NT2/D1 (cell line): ENCODE data around the gene PRSS57.
"Not testable (repeated sequence)": the region's sequence is repeated elsewhere in the genome, so short reads cannot be mapped to it uniquely, and the experiment has no call there.

ENCODE experiments used
- DNase-seq: peaks from one replicate; pipeline ENCODE4 v3.0.0-alpha.2; 2011; ENCODE audit warnings: low read depth, low spot score
- H3K27me3 ChIP-seq: 2 replicates; pipeline ENCODE4 v1.6.0; 2011; ENCODE audit warnings: mild to moderate bottlenecking; ENCODE audit not compliant: insufficient read length, insufficient read depth
- H3K36me3 ChIP-seq: 2 replicates; pipeline ENCODE4 v1.6.1; 2011; ENCODE audit warnings: mild to moderate bottlenecking, low read length, mixed read lengths; ENCODE audit not compliant: insufficient read depth, insufficient read length
- H3K4me1 ChIP-seq: 2 replicates; pipeline ENCODE4 v1.5.1; 2011; ENCODE audit not compliant: insufficient read depth, insufficient read length
- H3K4me3 ChIP-seq: 2 replicates; pipeline ENCODE4 v1.5.1; 2011; ENCODE audit warnings: low read depth; ENCODE audit not compliant: insufficient read length
- H3K9ac ChIP-seq: 2 replicates; pipeline ENCODE4 v1.6.0; 2011; ENCODE audit warnings: low read depth; ENCODE audit not compliant: insufficient read length
- H3K9me3 ChIP-seq: 2 replicates; pipeline ENCODE4 v1.5.1; 2011; ENCODE audit warnings: mild to moderate bottlenecking, low read length; ENCODE audit not compliant: insufficient read depth
- SUZ12 ChIP-seq: IDR thresholded peaks from 2 replicates; pipeline ENCODE4 v1.6.1; 2011; ENCODE audit not compliant: insufficient read length, insufficient read depth; ENCODE audit errors: extremely low read depth
- YY1 ChIP-seq: IDR thresholded peaks from 2 replicates; pipeline ENCODE4 v1.6.1; 2011; ENCODE audit not compliant: insufficient read length, insufficient read depth
- ZNF274 ChIP-seq: IDR thresholded peaks from 2 replicates; pipeline ENCODE4 v1.6.1; 2011; ENCODE audit warnings: mild to moderate bottlenecking, low read depth, low read length

Gene PRSS57

DNA sequence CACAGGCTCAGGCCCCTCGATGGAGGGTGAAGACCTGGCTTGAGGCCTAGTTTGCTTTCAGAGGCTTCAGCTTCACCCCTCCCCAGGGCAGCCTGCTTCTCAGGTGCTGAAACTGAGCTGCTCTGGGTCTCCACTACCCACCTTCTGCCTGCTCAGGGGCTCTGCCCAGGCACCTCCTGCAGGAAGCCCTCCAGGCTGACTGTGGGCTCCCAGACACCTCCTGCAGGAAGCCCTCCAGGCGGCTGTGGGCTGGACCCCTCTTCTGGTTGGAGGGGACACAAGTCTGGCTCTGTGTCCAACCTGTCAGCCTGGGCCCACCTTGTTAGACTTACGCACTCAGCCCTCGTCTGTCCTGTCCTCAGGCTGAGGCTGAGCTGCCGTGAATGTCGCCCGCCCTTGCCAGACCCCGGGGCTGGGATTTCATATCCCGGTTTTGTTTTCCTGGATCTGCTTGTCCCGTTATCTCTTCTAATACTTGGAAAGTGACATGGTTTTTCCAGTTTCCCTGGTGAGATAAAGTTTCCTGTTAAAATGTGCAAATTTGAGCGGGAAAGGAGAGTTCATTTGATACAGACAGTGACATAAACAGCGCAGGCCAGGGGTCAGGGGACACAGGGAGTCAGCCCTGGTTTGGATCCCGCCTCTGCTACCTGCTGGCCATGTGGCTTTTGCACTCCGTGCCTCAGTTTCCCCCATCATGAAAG, 34.9 kb upstream of the PRSS57 start:
- no peak for DNase-seq
- Histone ChIP-seq H3K36me3 (peaks cover 46% of the 10 kb centered on the region), H3K4me3 (no peak overlapping the region), H3K27me3 (no peaks in the 10 kb centered on the region), H3K9ac (no peak overlapping the region), H3K9me3 (no peaks in the 10 kb centered on the region), H3K4me1 (peaks cover 7% of the 10 kb centered on the region)
- TF ChIP-seq YY1 (no peak), SUZ12 (no peak)

- not testable (repeated sequence) for H3K4me3 ChIP-seq, H3K4me1 ChIP-seq, H3K27me3 ChIP-seq, H3K9ac ChIP-seq, DNase-seq, H3K9me3 ChIP-seq
- peaks cover 42% of the 10 kb centered on the region for H3K36me3 ChIP-seq
Measured at GRCh38 chr19:729564-729963, 34.3 kb upstream of the PRSS57 start.

- no peak overlapping the region for H3K4me3 ChIP-seq
- peaks cover 37% of the 10 kb centered on the region for H3K36me3 ChIP-seq
- no peak overlapping the region for H3K9ac ChIP-seq
- TF ChIP-seq YY1 (no peak), ZNF274 (no peak), SUZ12 (no peak)
- DNase-seq, result no peak
- H3K9me3 ChIP-seq, result no peaks in the 10 kb centered on the region
- H3K4me1 ChIP-seq, result peaks cover 3% of the 10 kb centered on the region
- H3K27me3 ChIP-seq, result no peaks in the 10 kb centered on the region
Measured at GRCh38 chr19:728011-728410, 32.8 kb upstream of the PRSS57 start.

DNA sequence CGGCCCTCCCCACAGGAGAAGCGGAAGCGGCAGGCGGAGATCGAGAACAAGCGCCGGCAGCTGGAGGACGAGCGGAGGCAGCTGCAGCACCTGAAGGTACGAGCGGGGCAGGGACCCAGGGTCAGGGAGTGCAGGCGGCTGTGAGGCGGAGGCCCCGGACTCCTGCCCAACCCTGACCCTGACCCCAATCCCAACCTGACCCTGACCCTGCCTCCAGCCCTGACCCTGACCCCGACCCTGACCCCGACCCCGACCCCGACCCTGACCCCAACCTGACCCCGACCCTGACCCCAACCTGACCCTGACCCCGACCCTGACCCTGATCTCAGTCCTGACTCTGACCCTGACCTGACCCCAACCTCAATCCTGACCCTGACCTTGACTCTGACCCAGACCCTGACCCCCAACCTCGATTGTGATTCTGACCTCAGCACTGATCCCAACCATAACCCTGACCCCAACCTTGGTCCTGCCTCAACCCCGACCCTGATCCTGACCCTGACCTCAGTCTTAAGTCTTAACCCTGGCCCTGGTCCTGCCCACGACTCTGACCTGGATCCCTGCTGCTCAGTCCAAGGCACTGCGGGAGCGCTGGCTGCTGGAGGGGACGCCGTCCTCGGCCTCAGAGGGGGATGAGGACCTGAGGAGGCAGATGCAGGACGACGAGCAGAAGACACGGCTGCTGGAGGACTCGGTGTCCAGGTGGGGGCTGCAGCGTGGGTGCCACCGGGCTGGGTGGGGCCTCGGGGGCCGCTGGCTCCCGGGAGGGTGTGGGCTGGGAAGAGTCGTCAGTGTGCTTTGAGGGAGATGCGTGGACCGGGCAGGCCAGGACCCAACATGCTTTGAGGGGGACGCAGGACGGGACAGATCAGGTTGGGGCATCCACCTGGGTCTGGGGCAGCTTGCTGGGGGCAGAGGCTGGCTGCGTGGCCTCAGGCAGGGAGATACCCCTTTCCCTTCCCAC, 32.0 kb upstream of the PRSS57 start:
- Histone ChIP-seq H3K27me3 (no peaks in the 10 kb centered on the region), H3K4me3 (no peak overlapping the region), H3K9ac (no peak overlapping the region), H3K36me3 (peaks cover 32% of the 10 kb centered on the region), H3K4me1 (peaks cover 3% of the 10 kb centered on the region), H3K9me3 (no peaks in the 10 kb centered on the region)
- TF ChIP-seq SUZ12 (no peak), ZNF274 (no peak), YY1 (no peak)
- DNase-seq, result no peak

- Histone ChIP-seq H3K36me3 (peaks cover 21% of the 10 kb centered on the region), H3K9ac (no peak overlapping the region), H3K9me3 (no peaks in the 10 kb centered on the region), H3K4me1 (peaks cover 5% of the 10 kb centered on the region), H3K27me3 (no peaks in the 10 kb centered on the region), H3K4me3 (no peak overlapping the region)
- no peak for DNase-seq
- no peak for TF ChIP-seq ZNF274
- no peak for TF ChIP-seq SUZ12
- no peak for TF ChIP-seq YY1
Measured at GRCh38 chr19:725461-726089, 30.3 kb upstream of the PRSS57 start.

DNA sequence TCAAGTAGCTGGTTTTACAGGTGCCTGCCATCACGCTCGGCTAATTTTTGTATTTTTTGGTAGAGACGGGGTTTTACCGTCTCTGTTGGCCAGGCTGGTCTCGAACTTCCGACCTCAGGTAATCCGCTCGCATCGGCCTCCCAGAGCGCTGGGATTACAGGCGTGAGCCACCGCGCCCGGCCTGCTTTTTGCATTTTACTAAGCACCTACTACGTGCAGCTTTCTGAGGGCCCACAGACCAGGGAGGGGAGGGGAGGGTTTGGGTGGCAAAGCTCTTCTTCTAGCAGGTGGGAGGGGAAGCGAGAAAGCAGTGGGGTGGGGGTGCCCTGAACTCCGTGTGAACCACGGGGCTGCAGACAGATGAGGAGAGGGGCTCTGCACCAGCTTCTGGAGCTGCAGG, 28.5 kb upstream of the PRSS57 start:
- H3K36me3 ChIP-seq, result peaks cover 21% of the 10 kb centered on the region

GRCh38 chr19:723247-723646, 28.0 kb upstream of the PRSS57 start:
- Histone ChIP-seq H3K27me3 (no peaks in the 10 kb centered on the region), H3K4me1 (peaks cover 5% of the 10 kb centered on the region), H3K4me3 (no peak overlapping the region), H3K9ac (no peak overlapping the region), H3K9me3 (no peaks in the 10 kb centered on the region), H3K36me3 (peaks cover 20% of the 10 kb centered on the region)
- no peak for TF ChIP-seq YY1
- TF ChIP-seq SUZ12, result no peak
- no peak for TF ChIP-seq ZNF274
- no peak for DNase-seq

More for the DNA sequence above, 28.5 kb upstream of the PRSS57 start:
- TF ChIP-seq ZNF274, result no peak
- no peak for TF ChIP-seq YY1
- no peak for TF ChIP-seq SUZ12
- no peaks in the 10 kb centered on the region for H3K27me3 ChIP-seq
- DNase-seq, result no peak
- no peaks in the 10 kb centered on the region for H3K9me3 ChIP-seq
- H3K4me3 ChIP-seq, result no peak overlapping the region
- H3K9ac ChIP-seq, result no peak overlapping the region
- peaks cover 2% of the 10 kb centered on the region for H3K4me1 ChIP-seq
